AML-193 (cell line): ENCODE measurements around the gene ASXL1.
"Not testable (repeated sequence)": the region's sequence is repeated elsewhere in the genome, so short reads cannot be mapped to it uniquely, and the experiment has no call there.

Experiments
- DNase-seq, 2 experiments: peaks; one replicate each; lab custom pipeline; 2025; lab: John Stamatoyannopoulos, UW

Gene ASXL1

DNA sequence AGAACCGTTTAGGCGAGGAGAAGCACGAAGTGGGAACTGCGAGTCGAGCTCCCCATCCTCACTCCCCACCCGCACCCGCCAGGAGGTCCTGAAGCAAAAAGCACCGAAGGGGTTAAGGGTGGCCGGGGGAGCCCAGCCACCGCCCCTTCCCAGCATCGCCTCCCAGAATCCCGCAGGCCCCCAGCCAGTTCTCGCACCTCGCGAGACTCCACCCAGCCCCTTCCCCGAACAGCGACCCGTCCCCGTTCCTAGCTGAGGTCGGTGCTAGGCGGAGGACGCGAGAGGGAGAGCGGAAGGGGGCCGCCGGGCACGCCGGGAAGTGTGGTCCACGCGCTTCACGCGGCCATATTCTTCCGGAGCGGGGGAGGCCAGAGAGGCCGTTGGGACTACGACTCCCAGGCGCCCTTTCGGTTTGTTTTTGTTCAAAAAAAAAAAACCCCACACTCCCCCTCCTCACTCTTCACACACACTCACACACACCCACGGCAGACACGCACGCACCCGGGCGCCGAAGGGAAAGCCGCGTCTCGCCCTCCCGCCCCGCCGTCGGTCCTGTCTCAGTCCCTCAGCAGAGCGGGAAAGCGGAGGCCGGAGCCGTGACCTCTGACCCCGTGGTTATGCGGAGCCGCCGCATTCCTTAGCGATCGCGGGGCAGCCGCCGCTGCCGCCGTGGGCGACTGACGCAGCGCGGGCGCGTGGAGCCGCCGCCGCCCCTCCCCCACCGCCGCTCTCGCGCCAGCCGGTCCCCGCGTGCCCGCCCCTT lies at the start of gene ASXL1:
Gene ASXL1 (plus strand): TSS at position 463 of the 763 bp plus-strand sequence. CDS start 445 bp downstream, outside the sequence.
- DNase-seq = peak; percentile 91

DNA sequence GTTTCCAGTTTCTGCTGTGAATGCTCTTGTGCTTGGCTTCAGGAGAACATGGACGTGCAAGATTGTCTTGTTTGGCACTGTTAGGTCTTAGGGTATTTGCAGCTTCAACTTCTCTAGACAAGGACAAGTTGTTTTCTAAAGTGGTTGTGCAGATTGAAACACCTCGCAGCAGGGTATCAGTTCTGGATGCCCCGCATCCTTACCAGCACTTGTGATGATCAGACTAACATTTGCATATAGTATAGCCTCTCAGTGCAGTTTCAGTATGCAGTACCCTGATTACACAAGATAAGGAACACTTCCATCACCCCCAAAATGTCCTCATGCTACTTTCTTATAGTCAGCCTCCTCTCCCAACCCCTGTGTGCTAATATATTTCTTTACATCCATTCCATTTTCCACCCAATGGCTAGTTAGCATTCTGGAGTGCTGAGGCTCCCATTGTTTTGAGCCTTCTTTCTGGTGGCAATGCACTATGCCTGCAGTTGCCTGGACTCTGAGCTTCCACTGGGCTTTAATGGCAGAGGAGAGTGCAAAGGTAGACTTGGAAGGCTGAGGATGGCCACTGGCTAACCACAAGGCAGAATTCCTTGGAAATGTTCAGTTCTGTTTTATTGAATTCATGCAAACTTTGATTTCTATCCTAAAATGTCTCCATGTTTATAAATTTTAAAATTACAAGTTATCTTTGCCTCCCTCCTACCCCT lies 45.3 kb upstream of the ASXL1 start:
- DNase-seq = no peak

DNA sequence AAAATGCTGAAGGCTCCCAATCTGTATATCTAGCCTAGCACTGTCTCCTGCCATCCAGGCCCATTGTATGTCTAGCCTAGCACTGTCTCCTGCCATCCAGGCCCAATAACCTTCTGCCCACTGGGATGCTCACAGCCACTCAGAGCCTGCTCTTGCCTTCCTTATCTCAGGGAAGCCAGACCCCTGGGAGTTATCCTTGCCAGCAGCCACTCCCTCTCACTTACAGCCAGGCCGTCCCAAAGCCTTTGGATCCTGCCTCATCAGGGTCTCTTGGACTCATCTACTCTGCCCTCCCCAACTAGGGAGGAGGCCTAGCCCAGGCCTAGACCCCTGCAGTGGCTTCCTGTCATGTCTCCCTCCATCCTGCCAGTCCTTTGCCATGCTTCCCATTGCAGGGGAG lies 43.4 kb upstream of the ASXL1 start:
- DNase-seq = no peak

DNA sequence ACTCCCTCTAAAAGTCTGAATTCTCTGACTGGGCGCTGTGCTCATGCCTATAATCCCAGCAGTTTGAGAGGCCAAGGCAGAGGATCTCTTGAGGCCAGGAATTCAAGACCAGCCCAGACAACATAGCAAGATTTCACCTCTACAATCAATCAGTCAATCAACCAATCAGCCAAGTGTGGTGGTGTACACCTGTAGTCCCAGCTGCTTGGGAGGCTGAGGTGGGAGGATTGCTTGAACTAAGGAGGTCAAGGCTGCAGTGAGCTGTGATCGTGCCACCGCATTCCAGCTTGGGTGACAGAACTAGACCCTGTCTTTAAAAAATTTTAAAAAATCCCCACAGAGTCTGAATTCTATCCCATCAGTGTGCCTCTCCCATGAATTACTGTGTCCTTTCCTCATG lies 42.7 kb upstream of the ASXL1 start:
- no peak for DNase-seq

DNA sequence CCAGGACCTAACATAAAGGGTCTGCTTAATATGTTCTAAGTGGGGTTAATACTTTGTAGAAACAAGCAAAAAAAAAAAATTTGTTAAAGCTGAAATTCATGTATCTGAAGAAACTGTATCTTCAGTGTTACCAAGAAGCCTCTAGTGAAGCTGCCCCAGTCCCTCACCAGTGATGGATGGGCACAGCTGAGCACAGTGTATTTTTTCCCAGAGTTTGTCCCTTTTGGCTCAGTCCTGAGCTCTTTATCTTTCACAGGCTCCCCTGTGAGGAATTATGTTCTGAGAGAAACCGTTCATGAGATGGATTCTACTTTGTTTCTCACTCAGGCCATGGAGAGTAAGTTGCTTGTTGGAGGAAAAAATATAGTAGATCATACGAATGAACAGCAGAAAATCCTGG lies 42.2 kb upstream of the ASXL1 start:
- DNase-seq = no peak

DNA sequence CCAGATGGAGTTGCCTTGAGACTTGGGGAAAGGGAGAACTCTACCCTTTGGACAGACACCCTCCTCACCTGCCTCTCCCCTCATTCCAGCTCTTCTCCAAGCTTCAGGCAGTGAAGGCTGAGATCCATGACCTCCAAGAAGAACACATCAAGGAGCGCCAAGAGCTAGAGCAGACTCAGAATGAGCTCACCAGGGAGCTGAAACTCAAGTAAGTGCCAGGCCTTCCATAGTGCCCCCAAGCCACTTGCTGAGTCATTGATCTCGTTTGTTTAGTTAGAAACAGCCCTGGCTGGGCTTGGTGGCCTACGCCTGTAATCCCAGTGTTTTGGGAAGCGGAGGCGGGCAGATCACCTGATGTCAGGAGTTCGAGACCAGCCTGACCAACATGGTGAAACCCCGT lies 41.5 kb upstream of the ASXL1 start:
- no peak for DNase-seq

DNA sequence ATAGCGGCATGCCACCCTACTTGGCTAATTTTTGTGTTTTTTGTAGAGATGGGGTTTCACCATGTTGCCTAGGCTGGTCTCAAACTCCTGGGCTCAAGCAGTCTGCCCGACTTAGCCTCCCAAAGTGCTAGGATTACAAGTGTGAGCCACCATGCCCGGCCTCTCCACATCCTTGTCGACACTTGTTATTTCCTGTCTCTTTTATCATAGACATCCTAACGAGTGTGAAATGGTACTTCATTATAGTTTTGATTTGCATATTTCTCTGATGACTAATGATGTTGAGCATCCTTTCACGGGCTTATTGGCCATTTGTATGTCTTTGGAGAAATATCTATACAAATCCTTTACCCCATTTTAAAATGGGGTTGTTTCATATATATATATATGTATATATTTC lies 39.0 kb upstream of the ASXL1 start:
- DNase-seq = no peak

DNA sequence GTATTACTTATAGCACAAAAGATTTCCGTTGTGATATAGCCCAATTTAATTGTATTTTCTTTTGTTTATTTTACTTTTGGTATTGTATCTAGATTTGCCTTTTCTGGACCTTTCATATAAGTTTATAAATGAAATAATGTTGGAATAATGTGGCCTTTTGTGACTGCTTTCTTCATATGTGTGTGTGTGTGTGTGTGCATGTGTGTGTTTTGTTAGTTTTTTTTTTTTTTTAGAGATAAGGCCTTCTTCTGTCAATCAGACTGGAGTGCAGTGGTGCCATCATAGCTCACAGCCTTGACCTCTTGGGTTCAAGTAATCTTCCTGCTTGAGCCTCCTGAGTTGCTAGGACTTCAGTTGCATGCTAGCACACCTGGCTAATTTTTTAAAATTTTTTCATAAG lies 37.8 kb upstream of the ASXL1 start:
- DNase-seq = no peak

DNA sequence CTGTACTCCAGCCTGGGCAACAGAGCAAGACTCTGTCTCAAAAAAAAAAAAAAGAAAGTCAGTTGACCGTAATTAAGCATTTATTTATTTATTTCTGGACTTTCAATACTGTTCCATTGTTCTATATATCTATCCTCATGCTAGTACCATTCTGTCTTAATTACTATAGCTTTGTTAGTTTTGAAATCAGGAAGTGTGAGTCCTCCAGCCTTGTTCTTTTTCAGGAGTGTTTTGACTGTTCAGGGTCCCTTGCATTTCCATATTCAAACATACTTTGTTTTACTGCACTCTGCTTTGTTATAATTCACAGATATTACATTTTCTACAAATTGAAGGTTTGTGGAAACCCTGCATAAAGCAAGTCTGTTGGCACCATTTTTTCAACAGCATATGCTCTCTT lies 36.7 kb upstream of the ASXL1 start:
- no peak for DNase-seq

DNA sequence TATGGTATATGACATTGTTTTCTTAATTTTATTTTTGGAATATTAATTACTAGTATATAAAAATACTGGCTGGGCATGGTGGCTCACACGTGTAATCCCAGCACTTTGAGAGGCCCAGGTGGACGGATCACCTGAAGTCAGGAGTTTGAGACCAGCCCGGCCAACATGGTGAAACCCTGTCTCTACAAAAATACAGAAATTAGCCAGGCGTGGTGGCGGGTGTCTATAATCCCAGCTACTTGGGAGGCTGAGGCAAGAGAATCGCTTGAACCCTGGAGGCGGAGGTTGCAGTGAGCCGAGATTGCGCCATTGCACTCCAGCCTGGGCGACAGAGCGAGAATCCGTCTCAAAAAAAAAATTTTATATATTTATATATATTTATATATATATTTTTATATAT lies 35.9 kb upstream of the ASXL1 start:
- not testable (repeated sequence) for DNase-seq

DNA sequence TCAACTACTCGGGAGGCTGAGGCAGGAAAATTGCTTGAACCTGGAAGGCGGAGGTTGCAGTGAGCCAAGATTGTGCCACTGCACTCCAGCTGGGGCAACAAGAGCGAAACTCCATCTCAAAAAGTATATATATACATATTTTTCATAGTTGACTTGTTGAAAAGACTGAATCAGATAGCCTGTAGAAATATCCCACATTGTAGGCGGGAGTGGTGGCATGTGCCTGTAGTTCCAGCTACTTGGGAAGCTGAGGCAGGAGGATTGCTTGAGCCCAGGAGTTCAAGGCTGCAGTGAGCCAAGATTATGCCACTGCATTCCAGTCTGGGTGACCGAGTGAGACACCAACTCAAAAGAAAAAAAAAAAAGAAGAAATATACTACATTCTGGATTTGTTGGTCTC lies 34.4 kb upstream of the ASXL1 start:
- not testable (repeated sequence) for DNase-seq

DNA sequence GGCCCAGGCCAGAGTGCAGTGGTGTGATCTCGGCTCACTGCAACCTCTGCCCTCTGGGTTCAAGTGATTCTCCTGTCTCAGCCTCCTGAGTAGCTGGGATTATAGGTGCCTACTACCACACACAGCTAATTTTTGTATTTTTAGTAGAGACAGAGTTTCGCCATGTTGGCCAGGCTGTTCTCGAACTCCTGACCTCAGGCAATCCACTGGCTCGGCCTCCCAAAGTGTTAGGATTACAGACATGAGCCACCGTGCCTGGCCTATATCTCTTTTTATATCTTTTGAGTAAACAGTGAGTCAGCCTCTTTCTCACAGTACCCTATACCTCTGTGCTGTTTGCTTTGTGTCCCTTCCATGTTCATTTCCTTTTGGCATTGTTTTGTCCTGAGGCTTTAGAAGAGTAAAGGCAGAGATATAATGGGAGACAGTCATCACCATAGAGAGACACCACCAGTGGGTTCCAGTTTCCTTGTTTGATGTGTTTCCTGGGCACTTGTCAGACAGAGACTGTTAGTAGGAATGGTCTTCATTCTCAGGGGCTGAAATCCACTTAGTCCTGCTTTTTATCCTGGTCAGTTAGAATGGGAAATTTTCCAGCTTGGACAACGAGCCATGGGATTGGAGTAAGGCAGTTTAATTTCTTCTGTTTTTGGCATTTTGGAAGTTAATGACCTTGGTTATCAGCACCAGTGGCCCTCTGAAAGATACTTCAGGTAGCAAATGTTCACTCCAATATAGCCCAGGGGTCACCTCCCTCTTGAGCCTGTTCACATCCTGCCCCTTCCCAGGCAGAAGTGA lies 32.2 kb upstream of the ASXL1 start:
- DNase-seq = no peak

DNA sequence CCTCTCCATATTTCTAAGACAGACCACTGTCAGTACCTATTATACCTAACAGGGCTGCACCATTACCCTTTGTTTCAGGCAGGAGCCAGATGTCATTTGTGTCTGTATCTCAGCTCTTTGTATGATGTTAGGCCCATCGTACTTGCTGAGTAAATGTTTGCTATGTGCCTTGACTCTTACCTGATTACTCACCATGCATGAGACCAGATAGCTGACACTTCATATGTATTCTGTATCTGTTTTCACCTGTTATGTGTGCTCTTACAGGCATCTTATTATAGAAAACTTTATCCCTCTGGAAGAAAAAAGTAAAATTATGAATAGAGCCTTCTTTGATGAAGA lies 31.7 kb upstream of the ASXL1 start:
- no peak for DNase-seq

DNA sequence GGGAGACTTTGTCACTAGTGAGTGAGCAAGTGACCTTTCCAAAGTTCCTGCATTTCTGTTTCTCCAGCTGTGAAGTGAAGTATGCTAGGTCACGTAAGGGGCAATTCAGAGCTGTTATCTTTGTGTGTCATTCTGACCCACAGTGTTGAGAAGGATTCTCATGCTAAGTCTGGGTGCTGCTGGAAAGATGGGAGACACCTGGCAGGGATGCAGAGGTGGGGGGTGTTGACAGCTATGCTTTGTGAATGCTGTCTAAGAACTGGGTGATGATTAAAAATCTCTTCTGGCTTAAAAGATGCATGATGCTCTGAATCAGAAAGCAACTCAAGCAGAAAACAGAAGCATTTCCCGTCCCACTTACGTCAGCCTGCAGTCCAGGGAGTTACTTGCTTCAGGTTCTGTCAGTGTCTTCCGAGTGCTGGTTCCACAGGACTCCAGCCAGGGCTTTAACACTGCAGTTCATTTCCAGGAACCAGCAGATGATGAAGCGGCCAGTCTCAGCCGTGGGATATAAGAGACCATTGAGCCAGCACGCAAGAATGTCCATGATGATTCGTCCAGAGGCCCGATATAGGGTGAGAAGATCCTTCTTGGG lies 30.9 kb upstream of the ASXL1 start:
- DNase-seq = no peak

DNA sequence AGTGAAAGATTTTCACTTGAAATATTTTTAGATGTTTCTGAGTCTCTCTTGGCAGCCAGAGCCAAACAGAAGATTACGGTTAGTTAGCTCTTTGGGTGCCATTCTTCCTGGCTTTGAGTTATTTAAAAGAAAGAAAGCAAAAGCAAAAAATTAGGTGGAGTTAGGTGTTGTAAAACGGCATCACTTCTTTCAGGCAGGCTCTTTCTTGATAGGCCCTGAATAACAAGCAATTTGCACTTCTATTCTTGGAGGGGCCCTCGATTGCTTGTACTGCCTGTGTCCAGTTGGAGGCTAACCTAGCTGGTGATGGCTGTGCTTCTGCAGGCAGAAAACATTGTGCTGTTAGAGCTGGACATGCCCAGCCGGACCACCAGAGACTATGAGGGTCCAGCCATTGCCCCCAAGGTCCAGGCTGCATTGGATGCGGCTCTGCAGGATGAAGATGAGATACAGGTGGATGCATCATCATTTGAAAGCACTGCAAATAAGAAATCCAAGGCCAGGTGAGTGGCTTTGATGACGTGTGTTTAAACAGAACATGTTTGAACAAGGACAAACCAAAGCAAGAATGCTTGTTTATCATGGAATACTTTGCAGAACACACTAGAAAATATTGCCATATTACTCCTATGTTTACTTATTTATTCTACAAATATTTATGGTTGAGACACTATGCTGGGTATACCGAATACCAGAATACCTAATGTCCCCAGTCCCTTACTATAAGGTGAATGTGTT lies 28.1 kb upstream of the ASXL1 start:
- DNase-seq = no peak

DNA sequence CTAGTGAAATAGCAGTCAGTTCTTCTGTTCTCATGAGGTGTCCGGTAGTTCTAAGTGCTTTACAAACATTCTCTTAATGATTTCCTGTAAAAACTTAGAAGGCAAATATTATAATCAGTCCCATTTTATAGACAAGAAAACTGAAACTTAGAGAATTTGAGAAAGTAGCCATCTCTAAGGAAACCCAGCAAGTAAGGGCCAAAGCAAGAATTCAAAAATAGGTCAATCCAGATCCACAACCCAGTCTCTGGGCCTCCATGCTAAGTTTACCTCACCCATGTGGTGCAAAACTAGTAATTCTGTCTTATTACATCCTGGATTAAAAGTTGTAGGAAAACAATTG lies 27.6 kb upstream of the ASXL1 start:
- DNase-seq = no peak

DNA sequence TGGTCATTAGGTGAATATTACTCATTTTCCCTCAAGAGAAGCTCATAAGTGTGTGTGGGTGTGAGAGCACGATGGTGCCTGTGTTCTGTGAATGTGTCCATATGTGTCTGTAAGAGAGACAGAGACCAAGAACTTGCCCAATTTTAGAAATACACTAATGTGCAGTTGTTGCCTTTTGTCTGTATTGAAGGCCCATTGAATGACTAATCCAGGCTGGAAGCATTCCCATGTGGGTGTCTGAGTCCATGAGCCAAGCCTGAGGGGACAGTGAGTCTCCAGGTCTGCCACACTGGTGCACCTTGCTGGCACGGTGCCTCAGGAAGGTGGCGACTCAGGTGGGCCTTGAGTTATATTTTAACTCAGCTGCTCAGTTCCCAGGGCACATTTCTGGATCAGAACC lies 25.5 kb upstream of the ASXL1 start:
- DNase-seq = no peak

DNA sequence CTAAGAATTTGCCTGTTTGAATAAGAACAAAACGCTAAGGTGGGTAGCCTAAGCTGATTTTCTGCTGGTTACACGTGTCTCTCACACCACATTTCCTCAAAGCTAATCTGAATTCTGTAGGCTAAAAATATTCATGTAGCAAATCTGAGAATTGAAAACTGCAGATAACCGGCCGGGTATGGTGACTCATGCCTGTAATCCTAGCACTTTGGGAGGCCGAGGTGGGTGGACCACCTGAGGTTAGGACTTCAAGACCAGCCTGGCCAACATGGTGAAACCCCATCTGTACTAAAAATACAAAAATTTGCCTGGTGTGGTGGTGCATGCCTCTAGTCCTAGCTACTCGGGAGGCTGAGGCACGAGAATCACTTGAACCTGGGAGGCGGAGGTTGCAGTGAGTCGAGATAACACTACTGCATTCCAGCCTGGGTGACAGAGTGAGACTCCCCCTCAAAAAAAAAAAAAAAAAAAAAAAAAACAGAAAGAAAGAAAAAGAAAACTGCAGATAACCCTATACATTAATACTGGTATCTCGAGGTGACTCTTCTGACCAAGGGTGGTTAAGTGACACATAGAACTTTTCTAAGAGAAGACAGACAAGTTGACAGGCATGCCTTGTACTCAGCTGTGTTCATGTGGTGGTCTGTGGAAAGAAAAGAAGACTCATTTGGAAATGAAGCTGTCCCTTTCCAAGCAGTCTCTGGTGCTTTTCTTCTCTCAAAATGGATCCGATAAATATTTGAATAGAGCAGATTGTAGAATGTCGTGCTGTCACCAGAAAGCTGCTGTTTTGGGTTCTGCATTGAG lies 24.7 kb upstream of the ASXL1 start:
- DNase-seq = no peak

DNA sequence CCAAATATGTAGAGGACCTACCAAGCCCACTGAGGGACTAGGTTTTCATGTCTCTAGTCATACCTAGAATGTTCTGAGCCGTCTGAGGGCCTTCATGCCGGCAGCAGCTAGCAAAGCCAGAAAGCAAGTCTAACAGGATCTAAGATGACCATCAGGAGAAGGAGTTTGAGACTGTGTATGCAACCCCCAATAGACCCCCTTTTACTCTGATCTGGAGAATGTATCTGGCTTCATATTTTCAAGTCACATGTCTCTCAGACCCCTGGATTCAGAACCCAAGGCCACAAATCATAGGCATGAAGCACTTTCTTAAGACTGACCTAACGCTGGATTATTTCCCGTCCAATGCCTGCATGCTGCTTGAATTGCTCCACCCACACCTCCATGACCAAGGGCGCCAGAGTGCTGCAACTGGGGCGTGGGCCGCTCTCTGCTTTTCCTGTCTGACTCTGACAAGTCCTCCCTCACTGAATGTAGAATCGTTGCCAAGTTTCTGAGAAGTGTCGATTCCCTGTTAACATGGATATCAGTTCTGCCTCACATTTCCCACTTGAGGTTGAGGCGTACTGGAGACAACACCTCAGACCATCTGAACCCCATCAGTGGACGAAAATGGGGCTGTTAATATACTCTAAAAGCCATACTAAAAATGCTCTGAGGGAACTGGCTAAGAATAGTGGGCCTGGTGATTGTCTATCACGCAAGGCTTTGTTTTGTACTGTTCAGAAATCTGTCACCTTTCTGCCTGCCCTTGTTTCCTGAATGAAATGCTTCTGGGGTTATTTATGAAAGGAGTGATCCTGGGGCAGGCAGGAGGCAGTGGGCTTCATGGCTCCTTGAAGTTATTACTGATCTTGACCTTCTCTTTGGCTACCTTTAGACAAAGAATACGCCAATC lies 23.9 kb upstream of the ASXL1 start:
- DNase-seq = no peak

DNA sequence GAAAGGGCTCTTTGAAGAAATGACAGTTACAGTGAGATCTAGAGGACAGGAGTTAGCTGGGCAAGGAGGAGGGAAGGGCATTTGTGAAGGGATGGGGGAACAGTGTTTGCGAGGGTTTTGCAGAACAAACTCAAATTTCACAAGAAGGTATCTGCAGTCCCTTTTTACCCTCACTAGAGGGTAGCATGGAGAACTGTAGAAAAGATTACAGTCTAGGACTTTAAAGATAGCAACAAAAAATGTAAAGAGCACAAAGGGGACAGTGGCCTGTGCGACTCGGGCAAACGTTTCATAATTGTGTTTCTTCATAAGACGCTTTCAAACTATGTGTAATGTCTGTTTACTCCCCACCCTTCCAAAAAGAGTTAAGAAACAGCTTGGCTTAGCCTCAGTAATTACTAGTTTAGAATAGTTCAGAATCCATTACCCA lies 21.2 kb upstream of the ASXL1 start:
- DNase-seq = peak; percentile 77 to 82
